Suppressor macrophage treated with lipopolysaccharide for 1 hour (primary cell): ENCODE measurements around the gene MBNL1.

ENCODE experiments used
- DNase-seq, 3 donors: peaks; one replicate each; pipeline ENCODE4 v3.0.0-alpha.2; 2020 to 2022

Gene MBNL1

DNA sequence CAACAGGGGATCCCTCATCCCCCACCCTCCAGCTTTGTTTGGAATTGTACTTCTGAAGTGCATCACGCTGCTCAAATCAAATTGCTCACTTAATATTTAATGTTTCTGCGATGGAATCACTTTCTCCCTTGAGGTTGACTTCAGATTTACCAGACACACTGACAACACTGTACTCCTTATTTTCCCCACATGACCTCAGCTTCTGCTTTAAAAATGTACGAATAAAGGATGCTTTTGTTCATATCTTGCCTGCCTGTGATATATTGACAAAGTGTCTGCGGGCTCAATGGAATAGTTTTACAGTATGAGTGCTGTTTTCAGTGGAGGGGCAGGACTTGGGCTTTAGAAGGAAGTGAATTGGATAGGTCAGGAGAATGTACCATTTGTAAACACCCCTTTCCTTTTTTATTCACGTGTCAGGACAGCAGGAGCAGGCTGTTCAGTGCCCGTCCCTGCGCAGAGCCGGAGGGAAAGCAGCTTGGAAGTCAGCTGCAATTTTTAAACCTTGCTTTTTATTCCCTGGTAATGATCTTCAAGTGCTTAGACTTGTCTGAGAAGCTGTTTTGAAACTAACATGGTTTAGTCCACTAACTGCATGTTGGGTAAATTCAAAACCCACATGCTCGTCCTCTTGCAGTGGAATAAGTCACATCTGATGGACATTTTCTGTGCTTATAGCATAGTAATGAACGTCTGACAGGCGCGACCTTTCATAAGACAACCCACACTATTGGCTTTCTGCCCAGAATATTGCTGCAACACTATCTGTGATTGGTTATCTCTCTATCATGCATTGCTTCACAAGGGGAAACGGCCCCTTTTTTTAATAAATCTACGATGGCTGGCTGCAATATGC is 29.9 kb downstream of the MBNL1 start:
- DNase-seq, result peak; percentile 85 to 94 (median 87)

GRCh38 chr3:152299249-152299976 is 30.7 kb downstream of the MBNL1 start:
- DNase-seq, result no peak

DNA sequence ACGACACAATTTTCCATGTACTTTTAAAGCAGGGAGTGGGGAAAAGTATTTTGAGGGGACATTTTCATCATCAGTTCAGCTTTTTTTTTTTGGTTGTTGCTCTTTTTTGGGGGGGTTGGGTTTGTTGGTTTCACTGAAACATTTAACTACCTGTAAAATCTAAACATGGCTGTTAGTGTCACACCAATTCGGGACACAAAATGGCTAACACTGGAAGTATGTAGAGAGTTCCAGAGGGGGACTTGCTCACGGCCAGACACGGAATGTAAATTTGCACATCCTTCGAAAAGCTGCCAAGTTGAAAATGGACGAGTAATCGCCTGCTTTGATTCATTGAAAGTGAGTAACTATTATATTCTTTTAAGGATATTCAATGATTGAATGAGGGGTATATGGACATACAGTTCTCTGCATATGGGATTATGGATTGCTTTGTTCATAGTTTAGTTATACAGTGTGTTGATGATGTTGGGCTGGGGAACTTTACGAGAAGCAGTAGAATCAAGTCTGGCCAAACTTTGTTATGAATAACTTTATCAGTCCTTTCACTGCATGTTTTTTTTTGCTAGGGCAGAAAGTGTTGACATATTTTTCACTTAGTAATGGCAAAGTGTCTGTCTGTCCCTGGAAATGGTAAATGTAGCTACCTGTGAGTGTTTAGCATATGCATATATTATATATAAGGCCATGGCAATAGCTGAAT is 31.5 kb downstream of the MBNL1 start:
- DNase-seq, result no peak

GRCh38 chr3:152301745-152302181 is 33.0 kb downstream of the MBNL1 start:
- DNase-seq, result no peak

- DNase-seq, result peak; percentile 39 to 78 (median 73)
These were observed 33.8 kb downstream of the MBNL1 start for GRCh38 chr3:152302521-152303021.

DNA sequence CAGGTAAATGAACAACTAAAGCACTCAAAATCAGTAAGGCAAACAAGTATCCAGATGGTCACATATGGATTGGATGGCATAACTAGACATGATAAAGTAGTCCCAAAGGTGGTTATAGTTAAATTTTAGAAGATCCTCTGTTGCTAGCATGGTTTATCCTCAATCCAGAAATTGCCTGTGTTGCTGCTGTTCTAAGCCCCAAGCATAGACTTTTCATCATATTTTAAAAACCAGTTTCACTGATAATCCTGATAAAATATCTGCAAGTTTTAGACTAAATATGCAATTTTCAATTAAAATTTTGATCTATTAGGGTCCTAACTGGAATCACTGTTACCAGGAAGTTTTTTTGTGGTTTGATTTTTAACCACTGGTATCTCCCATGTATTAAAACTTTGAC is 35.4 kb downstream of the MBNL1 start:
- DNase-seq, result no peak

DNA sequence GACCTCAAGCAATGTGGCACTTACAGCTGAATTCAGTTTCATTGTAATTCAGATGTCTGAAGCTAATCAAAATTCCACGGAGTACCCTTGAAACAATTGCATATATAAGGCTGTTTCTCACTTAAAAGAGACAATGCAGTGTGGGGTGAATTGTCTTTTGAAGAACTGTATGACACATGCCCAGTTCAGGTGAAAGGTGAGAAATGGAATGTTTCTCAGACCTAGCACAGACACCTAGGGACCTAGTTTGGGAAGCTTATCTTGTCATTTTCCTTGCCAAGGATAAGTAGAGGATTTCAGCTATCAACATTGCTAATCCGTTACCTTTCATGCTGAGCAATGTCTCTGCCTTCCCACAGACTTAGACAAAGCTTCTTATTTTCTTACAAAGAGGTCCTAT is 36.3 kb downstream of the MBNL1 start:
- no peak for DNase-seq

- DNase-seq, result no peak
These were observed 39.2 kb downstream of the MBNL1 start for GRCh38 chr3:152307829-152308474.

DNA sequence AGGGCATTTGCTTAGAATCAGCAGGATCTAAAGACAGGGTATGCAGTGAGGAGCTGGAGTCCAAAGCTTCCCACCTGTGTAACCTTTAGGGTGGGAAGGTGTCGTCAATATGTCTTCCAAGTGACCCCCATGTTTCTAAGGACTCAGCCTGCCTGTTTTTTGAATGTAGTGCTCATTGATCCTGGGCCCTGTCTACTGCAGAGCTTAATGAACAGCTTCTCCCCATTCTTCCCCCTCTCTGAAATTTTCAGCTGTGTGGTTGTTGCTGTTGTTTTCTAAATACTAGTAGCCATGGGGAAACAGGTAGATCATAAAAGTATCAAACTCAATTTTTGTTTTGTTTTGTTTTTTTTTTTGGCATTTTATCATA is 39.7 kb downstream of the MBNL1 start:
- no peak for DNase-seq

DNA sequence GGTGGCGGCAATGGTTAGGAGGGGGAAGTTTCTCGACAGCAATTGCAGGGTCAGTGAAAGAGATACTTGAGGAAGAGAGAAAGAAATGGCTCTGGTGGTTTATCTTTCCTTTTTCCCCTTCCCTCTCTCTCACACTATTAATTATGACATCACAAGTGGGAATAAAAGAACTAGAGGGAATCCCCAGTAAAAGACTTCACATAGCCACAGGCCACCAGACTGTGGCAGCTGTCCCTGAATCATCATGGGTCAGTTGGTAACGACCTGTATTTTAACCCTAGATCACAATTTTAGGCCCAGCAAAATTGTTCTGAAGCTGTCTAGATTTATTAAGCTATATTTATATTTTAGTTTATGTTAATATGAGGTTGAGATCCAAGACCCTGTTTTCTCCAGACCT is 40.3 kb downstream of the MBNL1 start:
- peak; percentile 68 to 84 (median 80) for DNase-seq

GRCh38 chr3:152309535-152310307 is 41.0 kb downstream of the MBNL1 start:
- peak; percentile 37 to 76 (median 71) for DNase-seq

GRCh38 chr3:152313430-152313829 is 44.7 kb downstream of the MBNL1 start:
- DNase-seq, result no peak

DNA sequence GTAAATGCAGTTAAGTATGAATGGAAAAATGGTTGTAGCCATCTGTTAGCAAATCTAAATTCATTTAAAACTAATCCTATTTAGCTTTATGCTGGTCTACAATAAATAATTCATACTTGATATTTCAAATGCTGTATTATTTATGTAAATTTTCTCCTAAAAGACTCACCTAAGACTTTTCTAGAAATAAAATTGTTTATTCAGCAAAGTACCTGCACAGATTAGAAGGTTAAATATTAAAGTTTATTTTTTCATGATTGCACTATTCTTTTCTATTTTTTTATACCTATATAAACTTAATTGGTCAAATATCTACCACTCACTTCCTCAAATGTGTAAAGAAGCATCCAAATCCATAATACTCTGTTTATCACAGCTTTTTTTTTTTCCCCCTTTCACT is 45.2 kb downstream of the MBNL1 start:
- no peak for DNase-seq

GRCh38 chr3:152314677-152315353 is 46.1 kb downstream of the MBNL1 start:
- no peak for DNase-seq

DNA sequence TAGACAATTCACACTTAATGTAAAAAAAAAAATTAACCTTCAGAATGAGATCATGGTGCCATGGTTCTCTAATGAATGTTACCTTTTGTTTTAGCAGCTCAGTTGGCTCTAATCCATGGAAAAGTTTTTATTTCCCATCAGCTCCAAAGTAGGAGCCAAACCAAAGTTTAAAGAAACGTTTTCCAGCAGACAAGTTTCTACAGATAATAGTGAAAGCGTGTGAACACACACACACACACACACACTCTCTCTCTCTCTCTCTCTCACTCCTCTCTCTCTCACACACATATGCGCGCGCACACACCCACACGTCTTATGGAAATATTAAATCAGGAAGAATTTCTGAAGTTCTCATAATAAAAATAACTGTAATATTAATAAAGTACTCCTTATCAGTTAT is 46.9 kb downstream of the MBNL1 start:
- no peak for DNase-seq

- no peak for DNase-seq
These were observed 47.6 kb downstream of the MBNL1 start for GRCh38 chr3:152316318-152316717.

- peak in 1 of 3 donors; percentile 46 for DNase-seq
These were observed 48.5 kb downstream of the MBNL1 start for GRCh38 chr3:152317184-152317583.

DNA sequence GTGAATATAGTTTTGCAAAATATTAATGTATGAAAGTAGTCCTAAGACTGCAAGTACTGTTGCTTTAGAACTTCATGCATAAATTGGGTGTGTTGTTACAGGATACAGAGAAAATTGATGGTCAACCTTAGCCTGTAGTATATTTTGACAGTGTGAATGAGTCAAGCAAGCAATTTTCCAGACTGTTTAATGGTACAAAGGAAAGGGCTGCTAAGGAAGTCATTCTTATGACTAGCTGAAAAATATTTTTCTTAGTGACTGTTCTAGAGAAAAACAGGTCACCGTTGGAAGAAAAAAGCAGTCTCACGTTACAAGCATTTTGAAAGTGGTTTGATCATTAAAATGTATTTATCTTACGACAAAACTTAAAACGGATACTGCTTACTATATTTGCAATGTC is 49.2 kb downstream of the MBNL1 start:
- DNase-seq, result peak in 1 of 3 donors; percentile 40

- no peak for DNase-seq
These were observed 49.8 kb downstream of the MBNL1 start for GRCh38 chr3:152318512-152318911.

GRCh38 chr3:152319256-152319655 is 50.5 kb downstream of the MBNL1 start:
- DNase-seq, result peak in 1 of 3 donors; percentile 46
